Measurements from ENCODE around the gene IL18RAP. TPM values are rescaled to one million over a fixed set of nuclear protein-coding genes. Genes with fewer than 3 reads are reported as not detected.

The IL18RAP gene
- polyA plus RNA-seq, 12 donors = 0.08 to 0.91 (median 0.33) TPM; not detected in 2

Other genes with a start within 250 kb of the IL18RAP start
- 1 to 10 TPM in 1 of 12 donors, under 1 TPM in 9, not detected in 2; 0.07 to 2.2 (median 0.32) TPM for gene IL1RL2, start 236.1 kb upstream of the IL18RAP start, polyA plus RNA-seq (ENCODE audit: insufficient read length in 12 of 12)
- 1 to 10 TPM in 1 of 12 donors, under 1 TPM in 9, not detected in 2; 0.11 to 1.9 (median 0.33) TPM for gene IL1RL1, start 111.6 kb upstream of the IL18RAP start, polyA plus RNA-seq (ENCODE audit: insufficient read length in 12 of 12)
- gene IL18R1, start 67.4 kb upstream of the IL18RAP start, polyA plus RNA-seq (ENCODE audit: insufficient read length in 12 of 12) = 1 to 10 TPM in 3 of 12 donors, under 1 TPM in 7, not detected in 2; 0.32 to 7.2 (median 0.86) TPM
- gene SLC9A4, start 50.1 kb downstream of the IL18RAP start, polyA plus RNA-seq (ENCODE audit: insufficient read length in 12 of 12) = under 1 TPM in 5 of 12 donors, not detected in 7; 0.04 to 0.97 (median 0.16) TPM
- 1 to 10 TPM in 10 of 12 donors, under 1 TPM in 1, not detected in 1; 0.71 to 4.9 (median 2.6) TPM for gene SLC9A2, start 196.4 kb downstream of the IL18RAP start, polyA plus RNA-seq (ENCODE audit: insufficient read length in 12 of 12)

All from muscle of arm (tissue), 12 donors.